Choroid plexus epithelial cell (primary cell): ENCODE results near the gene PKP1.

Experiments
- DNase-seq: peaks from one replicate; pipeline ENCODE4 v3.0.0-alpha.2; 2010; ENCODE audit warnings: low read depth
- H3K4me3 ChIP-seq: 2 replicates; pipeline ENCODE4 v1.5.1; 2011; ENCODE audit warnings: low read depth, mild to moderate bottlenecking, control low read depth, low read length, moderate library complexity
- TF ChIP-seq, protein P1 (sequence below): conservative IDR thresholded peaks from 2 replicates; pipeline ENCODE4 v1.5.1; 2011; ENCODE audit warnings: low read depth, mild to moderate bottlenecking, control low read depth, inconsistent platforms, low read length, moderate library complexity

The PKP1 gene

DNA sequence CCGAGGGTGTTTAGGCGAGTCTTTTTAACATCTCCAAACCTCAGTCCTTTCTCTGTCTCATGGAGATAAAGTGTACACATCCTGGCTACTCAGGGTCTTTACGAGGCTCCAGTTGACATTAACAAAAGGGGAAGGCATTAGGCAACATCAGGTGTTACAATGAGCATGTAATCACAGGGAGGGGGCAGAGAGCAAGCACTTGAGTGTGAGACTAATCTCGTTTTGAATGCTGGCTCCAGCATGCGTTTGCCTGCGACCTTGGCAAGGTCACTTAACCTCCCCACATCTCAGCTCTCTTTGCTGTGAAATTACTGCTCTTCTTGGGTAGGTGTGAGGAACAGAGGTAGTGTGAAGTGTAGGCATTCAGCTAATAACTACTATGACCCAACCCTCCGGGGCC, 91.1 kb downstream of the PKP1 start:
- DNase-seq, result no peak
- H3K4me3 ChIP-seq, result no peak overlapping the region
- TF ChIP-seq, protein P1, sequence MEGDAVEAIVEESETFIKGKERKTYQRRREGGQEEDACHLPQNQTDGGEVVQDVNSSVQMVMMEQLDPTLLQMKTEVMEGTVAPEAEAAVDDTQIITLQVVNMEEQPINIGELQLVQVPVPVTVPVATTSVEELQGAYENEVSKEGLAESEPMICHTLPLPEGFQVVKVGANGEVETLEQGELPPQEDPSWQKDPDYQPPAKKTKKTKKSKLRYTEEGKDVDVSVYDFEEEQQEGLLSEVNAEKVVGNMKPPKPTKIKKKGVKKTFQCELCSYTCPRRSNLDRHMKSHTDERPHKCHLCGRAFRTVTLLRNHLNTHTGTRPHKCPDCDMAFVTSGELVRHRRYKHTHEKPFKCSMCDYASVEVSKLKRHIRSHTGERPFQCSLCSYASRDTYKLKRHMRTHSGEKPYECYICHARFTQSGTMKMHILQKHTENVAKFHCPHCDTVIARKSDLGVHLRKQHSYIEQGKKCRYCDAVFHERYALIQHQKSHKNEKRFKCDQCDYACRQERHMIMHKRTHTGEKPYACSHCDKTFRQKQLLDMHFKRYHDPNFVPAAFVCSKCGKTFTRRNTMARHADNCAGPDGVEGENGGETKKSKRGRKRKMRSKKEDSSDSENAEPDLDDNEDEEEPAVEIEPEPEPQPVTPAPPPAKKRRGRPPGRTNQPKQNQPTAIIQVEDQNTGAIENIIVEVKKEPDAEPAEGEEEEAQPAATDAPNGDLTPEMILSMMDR, result no peak

DNA sequence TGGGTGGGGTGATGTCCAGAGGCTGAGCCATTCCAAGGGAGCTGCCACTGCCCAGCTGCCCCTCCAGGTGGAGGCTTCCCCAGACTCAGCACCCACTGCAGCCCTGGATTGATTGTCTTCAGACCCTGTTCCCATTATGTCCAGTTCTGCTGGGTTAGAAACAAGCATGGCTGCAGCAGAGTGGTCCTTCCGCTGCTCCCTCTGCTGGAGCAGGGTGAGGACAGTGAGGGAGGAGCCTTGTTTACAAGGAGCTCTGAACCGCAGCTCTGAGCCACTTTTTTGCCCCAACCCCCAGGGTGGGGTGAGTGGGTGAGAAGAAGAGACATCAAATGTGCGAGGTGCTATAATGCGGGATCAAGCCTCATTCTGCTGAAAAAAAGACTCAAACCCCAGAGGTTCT, 91.9 kb downstream of the PKP1 start:
- TF ChIP-seq, protein P1, result peak; percentile 37
- no peak for DNase-seq
- H3K4me3 ChIP-seq, result no peak overlapping the region

DNA sequence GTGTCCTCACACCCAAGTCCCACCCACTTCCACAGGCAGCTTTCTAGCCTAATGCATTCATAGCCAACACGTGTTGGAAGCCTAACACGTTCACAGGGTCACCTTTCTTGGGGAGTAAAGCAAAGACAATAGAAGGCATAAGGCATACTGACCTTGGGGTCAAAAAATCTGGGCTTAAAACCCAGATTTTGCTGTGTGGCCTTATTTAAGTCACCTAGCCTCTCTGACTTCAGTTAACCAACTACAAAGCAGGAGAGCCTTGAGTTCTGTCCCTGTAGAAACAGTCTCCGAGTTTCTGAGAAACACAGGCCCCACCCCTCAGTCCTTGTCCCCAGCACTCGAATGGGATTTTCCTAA, 92.8 kb downstream of the PKP1 start:
- no peak overlapping the region for H3K4me3 ChIP-seq
- no peak for DNase-seq
- TF ChIP-seq, protein P1, result no peak

DNA sequence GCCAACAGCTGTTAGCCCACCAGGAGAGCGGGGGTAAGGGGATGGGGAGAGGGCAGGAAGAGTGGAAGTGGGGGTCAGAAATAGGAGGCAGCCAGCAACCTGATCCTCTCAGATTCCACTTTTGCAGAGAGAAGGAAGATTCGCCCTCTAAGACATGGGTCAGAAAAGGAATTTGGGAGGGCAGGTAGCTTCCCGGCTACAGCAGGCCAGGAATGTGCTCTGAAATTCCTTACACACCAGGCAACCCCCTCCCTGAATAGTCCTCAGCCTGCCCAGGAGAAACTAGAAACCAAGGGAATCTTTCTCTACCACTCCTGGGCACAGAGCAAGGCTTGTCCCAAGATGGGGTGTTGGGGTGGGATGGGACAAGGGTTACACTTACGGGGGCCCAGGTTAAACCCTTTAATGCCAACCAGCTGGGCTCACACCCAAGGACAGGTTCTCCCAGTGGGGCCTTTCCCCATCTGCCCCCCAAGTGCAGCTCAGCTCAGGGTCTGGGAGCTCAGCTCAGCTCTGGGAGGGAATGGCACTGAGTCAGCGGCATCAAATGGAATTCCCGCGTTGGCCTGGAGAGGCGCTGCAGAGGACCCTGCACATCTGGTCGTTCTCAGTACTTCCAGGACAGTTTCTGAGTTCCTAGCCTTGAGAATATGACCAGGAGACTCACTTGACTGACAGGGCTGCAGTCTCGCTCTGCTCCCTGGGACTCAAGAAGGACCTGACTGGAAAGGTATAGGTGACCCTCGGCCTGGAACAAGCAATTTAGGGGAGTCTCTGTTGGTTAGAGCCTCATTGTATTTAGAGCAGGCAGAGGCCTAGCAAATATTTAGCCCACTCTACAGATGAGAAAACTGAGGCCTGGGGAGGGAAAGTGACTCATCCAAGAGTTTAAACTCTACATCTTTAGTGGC, 93.4 kb downstream of the PKP1 start:
- DNase-seq, result peak; percentile 67
- TF ChIP-seq, protein P1, result peak; percentile 82
- no peak overlapping the region for H3K4me3 ChIP-seq

DNA sequence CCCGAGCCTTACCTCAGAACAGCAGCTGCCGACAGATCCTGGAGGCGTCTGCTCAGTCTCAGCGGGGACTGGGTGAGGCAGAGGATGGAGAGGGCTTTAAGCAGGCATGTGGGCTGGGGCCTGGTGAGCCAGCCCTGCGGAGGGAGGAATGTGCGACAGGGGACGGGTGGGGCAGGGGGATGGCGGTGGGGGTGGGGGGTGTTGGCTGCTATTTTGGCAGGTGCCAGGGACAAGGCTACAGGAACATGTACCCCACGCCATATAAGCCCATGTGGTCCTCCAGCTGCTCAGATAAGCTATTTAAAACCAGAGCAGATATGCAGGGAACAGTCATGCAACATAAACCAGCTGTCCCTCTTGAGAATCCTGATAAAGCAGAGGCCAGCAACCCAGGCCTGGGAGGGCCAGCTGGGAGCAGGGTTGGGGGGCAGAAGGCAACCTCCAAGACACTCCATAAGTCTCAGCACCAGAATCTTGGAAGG, 94.3 kb downstream of the PKP1 start, which contains the start of gene TNNT2:
Gene TNNT2 (minus strand): TSS at position 70 of the 482 bp plus-strand sequence. CDS start 4,426 bp downstream, outside the sequence.
- H3K4me3 ChIP-seq, result no peak within 1 kb of the TSS
- DNase-seq, result no peak
- TF ChIP-seq, protein P1, result no peak

DNA sequence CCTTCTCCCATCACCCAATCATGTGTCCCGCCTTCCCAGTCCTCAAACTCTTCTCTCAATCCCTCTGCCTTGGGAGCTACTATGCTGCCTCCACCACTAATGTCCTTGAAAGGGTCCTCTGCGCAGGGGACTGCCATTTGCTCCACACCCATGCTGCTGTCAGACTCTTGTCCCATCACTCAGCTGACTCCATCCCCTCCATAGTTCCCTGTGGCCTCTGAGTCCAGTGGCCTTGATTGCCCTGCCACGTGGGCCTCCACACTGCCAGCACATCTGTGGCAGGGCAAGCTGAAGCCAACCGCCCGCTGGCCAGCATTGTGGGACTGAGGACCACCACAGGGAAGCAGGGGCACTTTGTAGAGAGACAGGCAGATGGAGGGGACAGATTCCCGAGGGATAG, 95.5 kb downstream of the PKP1 start:
- TF ChIP-seq, protein P1, result no peak
- DNase-seq, result no peak
- no peak overlapping the region for H3K4me3 ChIP-seq
